ENCODE results near the gene TSPAN9.

TSPAN9 gene

DNA sequence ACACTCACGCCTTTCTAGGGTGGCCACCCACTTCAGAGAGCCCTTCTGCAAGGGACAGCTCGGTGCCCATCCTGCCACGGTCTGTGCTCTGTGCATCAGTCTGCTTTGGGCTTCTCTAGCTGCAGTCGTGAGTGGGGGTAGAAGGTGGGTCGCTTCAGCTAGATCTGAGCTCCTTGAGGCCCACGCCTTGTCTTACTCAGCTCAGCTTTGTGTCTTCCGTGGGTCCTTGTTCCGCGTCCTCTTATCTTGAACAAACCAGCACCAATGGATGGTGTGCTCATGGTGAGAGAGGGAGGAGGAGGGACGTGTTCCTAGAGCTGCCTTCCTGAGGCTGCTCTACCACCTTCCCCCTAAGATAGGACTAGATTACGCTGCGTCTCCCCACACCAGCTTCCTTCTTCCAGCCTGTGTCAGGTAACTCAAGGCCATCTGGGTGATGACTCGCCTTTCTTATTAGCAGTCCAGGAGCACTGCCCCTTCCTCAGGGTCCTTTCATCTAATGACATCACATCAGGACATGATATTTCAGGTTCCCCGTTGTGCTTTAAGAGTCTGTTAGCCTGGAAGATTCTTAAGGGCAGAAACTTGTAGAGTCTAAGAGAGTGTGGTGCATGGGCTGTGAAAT is 118.8 kb downstream of the TSPAN9 start:
- DNase-seq (ENCODE audit: low read depth in 1 of 2, low spot score in 1 of 2): no peak
- TF ChIP-seq, protein P1, sequence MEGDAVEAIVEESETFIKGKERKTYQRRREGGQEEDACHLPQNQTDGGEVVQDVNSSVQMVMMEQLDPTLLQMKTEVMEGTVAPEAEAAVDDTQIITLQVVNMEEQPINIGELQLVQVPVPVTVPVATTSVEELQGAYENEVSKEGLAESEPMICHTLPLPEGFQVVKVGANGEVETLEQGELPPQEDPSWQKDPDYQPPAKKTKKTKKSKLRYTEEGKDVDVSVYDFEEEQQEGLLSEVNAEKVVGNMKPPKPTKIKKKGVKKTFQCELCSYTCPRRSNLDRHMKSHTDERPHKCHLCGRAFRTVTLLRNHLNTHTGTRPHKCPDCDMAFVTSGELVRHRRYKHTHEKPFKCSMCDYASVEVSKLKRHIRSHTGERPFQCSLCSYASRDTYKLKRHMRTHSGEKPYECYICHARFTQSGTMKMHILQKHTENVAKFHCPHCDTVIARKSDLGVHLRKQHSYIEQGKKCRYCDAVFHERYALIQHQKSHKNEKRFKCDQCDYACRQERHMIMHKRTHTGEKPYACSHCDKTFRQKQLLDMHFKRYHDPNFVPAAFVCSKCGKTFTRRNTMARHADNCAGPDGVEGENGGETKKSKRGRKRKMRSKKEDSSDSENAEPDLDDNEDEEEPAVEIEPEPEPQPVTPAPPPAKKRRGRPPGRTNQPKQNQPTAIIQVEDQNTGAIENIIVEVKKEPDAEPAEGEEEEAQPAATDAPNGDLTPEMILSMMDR (IDR thresholded peaks at IDR 0.05; ENCODE audit: insufficient read depth, low read length): no peak
- TF ChIP-seq POLR2AphosphoS5 (IDR thresholded peaks at IDR 0.05; ENCODE audit: low read depth): no peak
- no peak for TF ChIP-seq GABPA (IDR thresholded peaks at IDR 0.05; ENCODE audit: low read depth)
- no peak for TF ChIP-seq SPI1 (IDR thresholded peaks at IDR 0.05; ENCODE audit: borderline replicate concordance, low read depth)
- TF ChIP-seq, protein P2, sequence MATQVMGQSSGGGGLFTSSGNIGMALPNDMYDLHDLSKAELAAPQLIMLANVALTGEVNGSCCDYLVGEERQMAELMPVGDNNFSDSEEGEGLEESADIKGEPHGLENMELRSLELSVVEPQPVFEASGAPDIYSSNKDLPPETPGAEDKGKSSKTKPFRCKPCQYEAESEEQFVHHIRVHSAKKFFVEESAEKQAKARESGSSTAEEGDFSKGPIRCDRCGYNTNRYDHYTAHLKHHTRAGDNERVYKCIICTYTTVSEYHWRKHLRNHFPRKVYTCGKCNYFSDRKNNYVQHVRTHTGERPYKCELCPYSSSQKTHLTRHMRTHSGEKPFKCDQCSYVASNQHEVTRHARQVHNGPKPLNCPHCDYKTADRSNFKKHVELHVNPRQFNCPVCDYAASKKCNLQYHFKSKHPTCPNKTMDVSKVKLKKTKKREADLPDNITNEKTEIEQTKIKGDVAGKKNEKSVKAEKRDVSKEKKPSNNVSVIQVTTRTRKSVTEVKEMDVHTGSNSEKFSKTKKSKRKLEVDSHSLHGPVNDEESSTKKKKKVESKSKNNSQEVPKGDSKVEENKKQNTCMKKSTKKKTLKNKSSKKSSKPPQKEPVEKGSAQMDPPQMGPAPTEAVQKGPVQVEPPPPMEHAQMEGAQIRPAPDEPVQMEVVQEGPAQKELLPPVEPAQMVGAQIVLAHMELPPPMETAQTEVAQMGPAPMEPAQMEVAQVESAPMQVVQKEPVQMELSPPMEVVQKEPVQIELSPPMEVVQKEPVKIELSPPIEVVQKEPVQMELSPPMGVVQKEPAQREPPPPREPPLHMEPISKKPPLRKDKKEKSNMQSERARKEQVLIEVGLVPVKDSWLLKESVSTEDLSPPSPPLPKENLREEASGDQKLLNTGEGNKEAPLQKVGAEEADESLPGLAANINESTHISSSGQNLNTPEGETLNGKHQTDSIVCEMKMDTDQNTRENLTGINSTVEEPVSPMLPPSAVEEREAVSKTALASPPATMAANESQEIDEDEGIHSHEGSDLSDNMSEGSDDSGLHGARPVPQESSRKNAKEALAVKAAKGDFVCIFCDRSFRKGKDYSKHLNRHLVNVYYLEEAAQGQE (IDR thresholded peaks at IDR 0.05; ENCODE audit: insufficient replicate concordance, low read depth): no peak
- Histone ChIP-seq H3K4me3 (replicated peaks; ENCODE audit: insufficient read depth, low read length) (no peak overlapping the region), H3K27me3 (ENCODE audit: insufficient read depth, poor library complexity, severe bottlenecking) (peaks cover 20% of the 10 kb centered on the region), H3K27ac (replicated peaks) (no peak overlapping the region)

DNA sequence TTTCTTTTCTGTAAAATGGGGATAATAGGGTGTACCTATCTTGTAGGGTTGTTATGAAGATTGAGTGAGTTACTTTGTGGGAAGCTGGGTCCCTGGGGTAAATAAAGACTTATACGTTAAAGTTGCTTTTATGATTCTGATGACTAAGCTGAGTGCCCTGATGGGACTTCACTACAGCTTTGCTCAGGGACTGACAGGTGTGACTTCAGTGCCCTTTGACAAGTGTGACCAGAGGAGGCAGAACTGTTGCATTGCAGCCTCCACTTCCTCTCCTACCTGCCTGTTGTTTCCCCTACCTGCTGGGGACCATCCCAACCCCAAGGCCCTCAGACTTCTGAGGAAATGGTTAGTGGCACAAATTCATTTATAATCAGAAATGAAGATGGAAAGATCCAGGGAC is 119.3 kb downstream of the TSPAN9 start:
- Histone ChIP-seq H3K27me3 (ENCODE audit: insufficient read depth, poor library complexity, severe bottlenecking) (peaks cover 25% of the 10 kb centered on the region), H3K4me3 (replicated peaks; ENCODE audit: insufficient read depth, low read length) (no peak overlapping the region), H3K27ac (replicated peaks) (no peak overlapping the region)
- TF ChIP-seq SPI1 (IDR thresholded peaks at IDR 0.05; ENCODE audit: borderline replicate concordance, low read depth): no peak
- TF ChIP-seq POLR2AphosphoS5 (IDR thresholded peaks at IDR 0.05; ENCODE audit: low read depth): no peak
- TF ChIP-seq GABPA (IDR thresholded peaks at IDR 0.05; ENCODE audit: low read depth): no peak
- TF ChIP-seq, protein P1 (IDR thresholded peaks at IDR 0.05; ENCODE audit: insufficient read depth, low read length): no peak
- TF ChIP-seq, protein P2 (IDR thresholded peaks at IDR 0.05; ENCODE audit: insufficient replicate concordance, low read depth): no peak
- DNase-seq (ENCODE audit: low read depth in 1 of 2, low spot score in 1 of 2): no peak

DNA sequence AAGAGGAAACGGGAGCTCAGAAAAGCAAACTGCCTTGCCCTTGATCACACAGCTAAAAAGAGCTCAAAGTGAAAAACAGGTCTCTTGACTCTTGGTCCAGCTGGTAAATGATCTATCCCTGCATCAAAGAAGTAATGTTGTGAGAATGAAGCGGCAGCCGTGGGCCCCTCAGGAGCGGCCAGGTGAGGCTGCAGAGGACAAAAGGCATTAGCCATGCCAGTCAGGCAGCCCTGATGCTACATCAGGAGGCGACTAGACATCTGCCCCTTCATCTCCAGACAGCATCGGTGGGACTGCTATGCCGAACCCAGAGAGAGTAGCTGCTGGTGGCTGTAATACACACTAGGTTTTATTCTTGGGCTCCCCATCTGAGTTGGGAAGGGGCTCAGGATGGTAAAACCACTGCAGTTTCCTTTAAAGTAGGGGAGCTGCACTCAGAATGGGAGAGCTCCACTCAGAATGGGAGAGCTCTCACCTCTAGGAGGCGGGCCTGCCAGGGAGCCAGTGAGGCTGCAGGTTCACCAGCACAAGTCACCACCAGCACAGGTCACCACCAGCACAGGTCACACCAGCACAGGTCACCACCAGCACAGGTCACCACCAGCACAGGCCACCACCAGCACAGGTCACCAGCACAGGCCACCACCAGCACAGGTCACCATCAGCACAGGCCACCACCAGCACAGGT is 120.1 kb downstream of the TSPAN9 start:
- no peak for DNase-seq (ENCODE audit: low read depth in 1 of 2, low spot score in 1 of 2)
- Histone ChIP-seq H3K27ac (replicated peaks) (no peak overlapping the region), H3K27me3 (ENCODE audit: insufficient read depth, poor library complexity, severe bottlenecking) (peaks cover 32% of the 10 kb centered on the region), H3K4me3 (replicated peaks; ENCODE audit: insufficient read depth, low read length) (no peak overlapping the region)
- no peak for TF ChIP-seq GABPA (IDR thresholded peaks at IDR 0.05; ENCODE audit: low read depth)
- TF ChIP-seq, protein P2 (IDR thresholded peaks at IDR 0.05; ENCODE audit: insufficient replicate concordance, low read depth): no peak
- TF ChIP-seq SPI1 (IDR thresholded peaks at IDR 0.05; ENCODE audit: borderline replicate concordance, low read depth): no peak
- TF ChIP-seq, protein P1 (IDR thresholded peaks at IDR 0.05; ENCODE audit: insufficient read depth, low read length): no peak
- TF ChIP-seq POLR2AphosphoS5 (IDR thresholded peaks at IDR 0.05; ENCODE audit: low read depth): no peak
